Measurements from ENCODE around the gene CLIC4.
"Not testable (repeated sequence)": the region's sequence is repeated elsewhere in the genome, so short reads cannot be mapped to it uniquely, and the experiment has no call there.

CLIC4 gene

GRCh38 chr1:24749886-24750285 lies 4.6 kb downstream of the CLIC4 start:
- Histone ChIP-seq H3K9me3 (ENCODE audit: severe bottlenecking) (no peaks in the 10 kb centered on the region), H3K27ac (no peak overlapping the region), H3K4me3 (ENCODE audit: low read depth, low read length) (no peak overlapping the region), H3K36me3 (peaks cover 16% of the 10 kb centered on the region), H3K27me3 (ENCODE audit: insufficient read depth, low read depth, severe bottlenecking) (no peaks in the 10 kb centered on the region)
- TF ChIP-seq CTCF (IDR thresholded peaks at IDR 0.05; ENCODE audit: low read depth, low read length): no peak
- no peak for DNase-seq

DNA sequence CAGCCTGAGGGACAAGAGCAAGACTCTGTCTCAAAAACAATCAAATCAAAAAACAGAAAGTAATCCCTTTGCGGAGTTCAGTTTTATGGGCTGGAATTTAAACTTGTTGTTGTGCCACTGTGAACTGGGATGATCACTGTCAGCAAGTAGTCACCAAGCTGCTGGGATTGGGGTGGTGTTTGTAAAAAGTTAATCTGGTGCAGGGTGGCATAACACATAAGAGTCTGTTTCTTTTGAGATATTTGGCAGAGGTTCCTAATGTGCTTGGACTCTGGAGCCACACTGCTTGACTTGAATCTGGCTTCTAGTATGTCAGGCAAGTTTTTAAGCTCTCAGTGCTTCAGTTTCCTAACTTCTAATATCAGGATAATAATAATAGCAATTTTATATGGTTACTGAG lies 6.6 kb downstream of the CLIC4 start:
- no peak for TF ChIP-seq CTCF (IDR thresholded peaks at IDR 0.05; ENCODE audit: low read depth, low read length)
- H3K9me3 ChIP-seq (ENCODE audit: severe bottlenecking): no peaks in the 10 kb centered on the region
- no peak for DNase-seq
- H3K27me3 ChIP-seq (ENCODE audit: insufficient read depth, low read depth, severe bottlenecking): no peaks in the 10 kb centered on the region
- H3K36me3 ChIP-seq: peaks cover 14% of the 10 kb centered on the region
- H3K4me3 ChIP-seq (ENCODE audit: low read depth, low read length): no peak overlapping the region
- no peak overlapping the region for H3K27ac ChIP-seq

GRCh38 chr1:24752305-24752704 lies 7.1 kb downstream of the CLIC4 start:
- no peak overlapping the region for H3K27ac ChIP-seq
- no peak overlapping the region for H3K4me3 ChIP-seq (ENCODE audit: low read depth, low read length)

GRCh38 chr1:24754229-24754628 lies 9.0 kb downstream of the CLIC4 start:
- peaks cover 20% of the 10 kb centered on the region for H3K36me3 ChIP-seq
- H3K27ac ChIP-seq: no peak overlapping the region
- TF ChIP-seq CTCF (IDR thresholded peaks at IDR 0.05; ENCODE audit: low read depth, low read length): no peak
- H3K27me3 ChIP-seq (ENCODE audit: insufficient read depth, low read depth, severe bottlenecking): no peaks in the 10 kb centered on the region
- H3K9me3 ChIP-seq (ENCODE audit: severe bottlenecking): no peaks in the 10 kb centered on the region
- H3K4me3 ChIP-seq (ENCODE audit: low read depth, low read length): no peak overlapping the region
- no peak for DNase-seq

More at GRCh38 chr1:24752305-24752704, 7.1 kb downstream of the CLIC4 start:
- TF ChIP-seq CTCF (IDR thresholded peaks at IDR 0.05; ENCODE audit: low read depth, low read length): no peak
- Histone ChIP-seq H3K36me3 (peaks cover 16% of the 10 kb centered on the region), H3K9me3 (ENCODE audit: severe bottlenecking) (no peaks in the 10 kb centered on the region), H3K27me3 (ENCODE audit: insufficient read depth, low read depth, severe bottlenecking) (no peaks in the 10 kb centered on the region)
- no peak for DNase-seq

- H3K9me3 ChIP-seq (ENCODE audit: severe bottlenecking); H3K27ac ChIP-seq; DNase-seq; H3K4me3 ChIP-seq (ENCODE audit: low read depth, low read length); H3K27me3 ChIP-seq (ENCODE audit: insufficient read depth, low read depth, severe bottlenecking): not testable (repeated sequence)
- H3K36me3 ChIP-seq: peaks cover 11% of the 10 kb centered on the region
Observed at GRCh38 chr1:24755323-24755722, 10.1 kb downstream of the CLIC4 start.

GRCh38 chr1:24756395-24756794 lies 11.1 kb downstream of the CLIC4 start:
- H3K36me3 ChIP-seq: peaks cover 10% of the 10 kb centered on the region
- H3K4me3 ChIP-seq (ENCODE audit: low read depth, low read length): no peak overlapping the region
- no peak for TF ChIP-seq CTCF (IDR thresholded peaks at IDR 0.05; ENCODE audit: low read depth, low read length)
- no peaks in the 10 kb centered on the region for H3K27me3 ChIP-seq (ENCODE audit: insufficient read depth, low read depth, severe bottlenecking)
- no peaks in the 10 kb centered on the region for H3K9me3 ChIP-seq (ENCODE audit: severe bottlenecking)
- H3K27ac ChIP-seq: no peak overlapping the region
- DNase-seq: no peak

Data from WERI-Rb-1 (cell line).